H1 (cell line): Measurements from ENCODE around the gene ERICH6. TPM values are rescaled to one million over a fixed set of nuclear protein-coding genes. Genes with fewer than 3 reads are reported as not detected.

Experiments
- CHD7 ChIP-seq: fragments of 300-600 bp; sonication (generic); IDR thresholded peaks from 2 replicates; pipeline ENCODE4 v1.7.1; 2012; ENCODE audit warnings: low read length, moderate library complexity, mild to moderate bottlenecking, inconsistent platforms; ENCODE audit not compliant: insufficient replicate concordance
- CTBP2 ChIP-seq: IDR thresholded peaks from 2 replicates; pipeline ENCODE4 v1.7.0; 2011; ENCODE audit warnings: borderline replicate concordance, mild to moderate bottlenecking, moderate library complexity, mixed read lengths, low read length; ENCODE audit not compliant: insufficient read depth, insufficient read length
- NANOG ChIP-seq: IDR thresholded peaks from 2 replicates; pipeline ENCODE4 v1.6.1; 2011; ENCODE audit warnings: low read length, low read depth, mild to moderate bottlenecking, inconsistent platforms; ENCODE audit not compliant: insufficient read depth, poor library complexity, severe bottlenecking
- PHF8 ChIP-seq: fragments of 200-600 bp; sonication (generic); conservative IDR thresholded peaks from 2 replicates; pipeline ENCODE4 v1.7.1; 2012; ENCODE audit warnings: low read depth, mild to moderate bottlenecking, inconsistent platforms, low read length, moderate library complexity
- RXRA ChIP-seq: IDR thresholded peaks from 2 replicates; pipeline ENCODE4 v1.6.1; 2011; ENCODE audit warnings: low read depth, mild to moderate bottlenecking, low read length, moderate library complexity; ENCODE audit not compliant: insufficient read depth
- SIN3A ChIP-seq, 2 experiments: IDR thresholded peaks in 1 of 2; conservative IDR thresholded peaks in 1 of 2; 2 replicates each; pipeline ENCODE4 v1.6.1; 2011 to 2012; ENCODE audit warnings: low read length in 2 of 2, improper control_type of control experiment in 1 of 2, low read depth in 1 of 2, mild to moderate bottlenecking in 1 of 2
- SP2 ChIP-seq: IDR thresholded peaks from 2 replicates; pipeline ENCODE4 v1.6.1; 2012; ENCODE audit warnings: mild to moderate bottlenecking, low read length, inconsistent platforms
- YY1 ChIP-seq: IDR thresholded peaks from 2 replicates; pipeline ENCODE4 v1.6.1; 2011; ENCODE audit warnings: low read depth, mild to moderate bottlenecking, low read length
- ZNF274 ChIP-seq: IDR thresholded peaks from 2 replicates; pipeline ENCODE4 v1.7.0; 2012; ENCODE audit warnings: low read length, borderline replicate concordance; ENCODE audit errors: extremely low read depth
- polyA plus RNA-seq, 7 experiments: library from polyadenylated mRNA; depleted of rRNA in 3 of 7; stranded (reverse) in 5 of 7; unstranded in 2 of 7; fragments of >200 nt in 5 of 7; fragments of 200-250 nt in 2 of 7; gene quantifications; 1 replicate in 5 of 7; 2 replicates in 1 of 7; 4 replicates in 1 of 7; pipeline versions ENCODE4 v1.2.1 to v1.2.3, GENCODE V29; 2011 to 2013; ENCODE audit warnings: missing spikeins in 2 of 7, mixed read lengths in 2 of 7
- total RNA-seq: library from RNA; stranded (reverse); fragmentation: NEBNext Ultra II Directional; extraction: Animal tissue kit (Norgen Biotek cat#: 25700); gene quantifications from 2 replicates; pipeline ENCODE4 v1.2.1, GENCODE V29; 2021

Gene ERICH6
- total and polyA plus RNA-seq, 2 of the 8 experiments (the other 6 are each of a cell fraction or from before 2014, with no cell fraction given): not detected

GRCh38 chr3:150631515-150632221 is 72.1 kb downstream of the ERICH6 start (continued):
- no peak for TF ChIP-seq CHD7
- no peak for TF ChIP-seq SP2
- TF ChIP-seq YY1: no peak
- TF ChIP-seq RXRA: no peak
- TF ChIP-seq CTBP2: no peak
- TF ChIP-seq SIN3A (conservative IDR thresholded peaks at IDR 0.05 in 1 of 2, IDR thresholded peaks at IDR 0.05 in 1 of 2; ENCODE audit: low read depth in 1 of 2, low read length in 2 of 2): no peak
- no peak for TF ChIP-seq NANOG
- TF ChIP-seq PHF8: no peak
- no peak for TF ChIP-seq ZNF274
